ENCODE measurements around the gene DSP. TPM values are rescaled to one million over a fixed set of nuclear protein-coding genes. Genes with fewer than 3 reads are reported as not detected.

Gene DSP
- total RNA-seq, 1 experiment from 2014 or later = 76.1 TPM

DNA sequence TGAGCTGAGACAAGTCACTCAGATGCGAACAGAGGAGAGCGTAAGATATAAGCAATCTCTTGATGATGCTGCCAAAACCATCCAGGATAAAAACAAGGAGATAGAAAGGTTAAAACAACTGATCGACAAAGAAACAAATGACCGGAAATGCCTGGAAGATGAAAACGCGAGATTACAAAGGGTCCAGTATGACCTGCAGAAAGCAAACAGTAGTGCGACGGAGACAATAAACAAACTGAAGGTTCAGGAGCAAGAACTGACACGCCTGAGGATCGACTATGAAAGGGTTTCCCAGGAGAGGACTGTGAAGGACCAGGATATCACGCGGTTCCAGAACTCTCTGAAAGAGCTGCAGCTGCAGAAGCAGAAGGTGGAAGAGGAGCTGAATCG lies 39.1 kb downstream of the DSP start:
- ChIA-PET CTCF (interaction anchor here (1.6 kb wide), 1 partner anchor 155 kb away, joined by 7 read pairs; no protein-coding TSS in a partner anchor), POLR2A (no interaction called here)
- Mint-ChIP-seq H3K27ac (no peak overlapping the region), H3K4me3 (no peak overlapping the region), H3K9me3 (no peaks in the 10 kb centered on the region), H3K27me3 (ENCODE audit: low read depth) (no peaks in the 10 kb centered on the region), H3K36me3 (peaks cover 52% of the 10 kb centered on the region), H3K4me1 (no peaks in the 10 kb centered on the region)
- ATAC-seq (no peak), DNase-seq (ENCODE audit: low spot score) (no peak)
- TF ChIP-seq SOX15 (CRISPR knock-in tag; IDR thresholded peaks at IDR 0.05) (no peak), ZNF671 (CRISPR knock-in tag; IDR thresholded peaks at IDR 0.05) (no peak), NR1H2 (CRISPR knock-in tag; IDR thresholded peaks at IDR 0.05) (no peak), ZNF396 (CRISPR knock-in tag; IDR thresholded peaks at IDR 0.05; ENCODE audit: borderline replicate concordance) (no peak), IRF2 (CRISPR knock-in tag; IDR thresholded peaks at IDR 0.05; ENCODE audit: borderline replicate concordance, low read depth) (no peak), CBFB (CRISPR knock-in tag; IDR thresholded peaks at IDR 0.05; ENCODE audit: low read depth) (no peak), MXD4 (CRISPR knock-in tag; IDR thresholded peaks at IDR 0.05; ENCODE audit: borderline replicate concordance) (no peak), ETV6 (CRISPR knock-in tag; IDR thresholded peaks at IDR 0.05) (no peak), SP1 (CRISPR knock-in tag; conservative IDR thresholded peaks at IDR 0.05) (no peak), TEAD1 (CRISPR knock-in tag; IDR thresholded peaks at IDR 0.05) (no peak)
- TF ChIP-seq, protein P1, sequence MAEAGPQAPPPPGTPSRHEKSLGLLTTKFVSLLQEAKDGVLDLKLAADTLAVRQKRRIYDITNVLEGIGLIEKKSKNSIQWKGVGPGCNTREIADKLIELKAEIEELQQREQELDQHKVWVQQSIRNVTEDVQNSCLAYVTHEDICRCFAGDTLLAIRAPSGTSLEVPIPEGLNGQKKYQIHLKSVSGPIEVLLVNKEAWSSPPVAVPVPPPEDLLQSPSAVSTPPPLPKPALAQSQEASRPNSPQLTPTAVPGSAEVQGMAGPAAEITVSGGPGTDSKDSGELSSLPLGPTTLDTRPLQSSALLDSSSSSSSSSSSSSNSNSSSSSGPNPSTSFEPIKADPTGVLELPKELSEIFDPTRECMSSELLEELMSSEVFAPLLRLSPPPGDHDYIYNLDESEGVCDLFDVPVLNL (CRISPR knock-in tag; IDR thresholded peaks at IDR 0.05; ENCODE audit: borderline replicate concordance, low read depth) = no peak
- TF ChIP-seq, protein P2, sequence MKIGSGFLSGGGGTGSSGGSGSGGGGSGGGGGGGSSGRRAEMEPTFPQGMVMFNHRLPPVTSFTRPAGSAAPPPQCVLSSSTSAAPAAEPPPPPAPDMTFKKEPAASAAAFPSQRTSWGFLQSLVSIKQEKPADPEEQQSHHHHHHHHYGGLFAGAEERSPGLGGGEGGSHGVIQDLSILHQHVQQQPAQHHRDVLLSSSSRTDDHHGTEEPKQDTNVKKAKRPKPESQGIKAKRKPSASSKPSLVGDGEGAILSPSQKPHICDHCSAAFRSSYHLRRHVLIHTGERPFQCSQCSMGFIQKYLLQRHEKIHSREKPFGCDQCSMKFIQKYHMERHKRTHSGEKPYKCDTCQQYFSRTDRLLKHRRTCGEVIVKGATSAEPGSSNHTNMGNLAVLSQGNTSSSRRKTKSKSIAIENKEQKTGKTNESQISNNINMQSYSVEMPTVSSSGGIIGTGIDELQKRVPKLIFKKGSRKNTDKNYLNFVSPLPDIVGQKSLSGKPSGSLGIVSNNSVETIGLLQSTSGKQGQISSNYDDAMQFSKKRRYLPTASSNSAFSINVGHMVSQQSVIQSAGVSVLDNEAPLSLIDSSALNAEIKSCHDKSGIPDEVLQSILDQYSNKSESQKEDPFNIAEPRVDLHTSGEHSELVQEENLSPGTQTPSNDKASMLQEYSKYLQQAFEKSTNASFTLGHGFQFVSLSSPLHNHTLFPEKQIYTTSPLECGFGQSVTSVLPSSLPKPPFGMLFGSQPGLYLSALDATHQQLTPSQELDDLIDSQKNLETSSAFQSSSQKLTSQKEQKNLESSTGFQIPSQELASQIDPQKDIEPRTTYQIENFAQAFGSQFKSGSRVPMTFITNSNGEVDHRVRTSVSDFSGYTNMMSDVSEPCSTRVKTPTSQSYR (CRISPR knock-in tag; IDR thresholded peaks at IDR 0.05) = no peak
- TF ChIP-seq, protein P3, sequence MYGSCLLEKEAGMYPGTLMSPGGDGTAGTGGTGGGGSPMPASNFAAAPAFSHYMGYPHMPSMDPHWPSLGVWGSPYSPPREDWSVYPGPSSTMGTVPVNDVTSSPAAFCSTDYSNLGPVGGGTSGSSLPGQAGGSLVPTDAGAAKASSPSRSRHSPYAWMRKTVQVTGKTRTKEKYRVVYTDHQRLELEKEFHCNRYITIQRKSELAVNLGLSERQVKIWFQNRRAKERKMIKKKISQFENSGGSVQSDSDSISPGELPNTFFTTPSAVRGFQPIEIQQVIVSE (CRISPR knock-in tag; IDR thresholded peaks at IDR 0.05; ENCODE audit: borderline replicate concordance) = no peak
- TF ChIP-seq, protein P4, sequence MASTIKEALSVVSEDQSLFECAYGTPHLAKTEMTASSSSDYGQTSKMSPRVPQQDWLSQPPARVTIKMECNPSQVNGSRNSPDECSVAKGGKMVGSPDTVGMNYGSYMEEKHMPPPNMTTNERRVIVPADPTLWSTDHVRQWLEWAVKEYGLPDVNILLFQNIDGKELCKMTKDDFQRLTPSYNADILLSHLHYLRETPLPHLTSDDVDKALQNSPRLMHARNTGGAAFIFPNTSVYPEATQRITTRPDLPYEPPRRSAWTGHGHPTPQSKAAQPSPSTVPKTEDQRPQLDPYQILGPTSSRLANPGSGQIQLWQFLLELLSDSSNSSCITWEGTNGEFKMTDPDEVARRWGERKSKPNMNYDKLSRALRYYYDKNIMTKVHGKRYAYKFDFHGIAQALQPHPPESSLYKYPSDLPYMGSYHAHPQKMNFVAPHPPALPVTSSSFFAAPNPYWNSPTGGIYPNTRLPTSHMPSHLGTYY (CRISPR knock-in tag; IDR thresholded peaks at IDR 0.05) = no peak
- TF ChIP-seq, protein P5, sequence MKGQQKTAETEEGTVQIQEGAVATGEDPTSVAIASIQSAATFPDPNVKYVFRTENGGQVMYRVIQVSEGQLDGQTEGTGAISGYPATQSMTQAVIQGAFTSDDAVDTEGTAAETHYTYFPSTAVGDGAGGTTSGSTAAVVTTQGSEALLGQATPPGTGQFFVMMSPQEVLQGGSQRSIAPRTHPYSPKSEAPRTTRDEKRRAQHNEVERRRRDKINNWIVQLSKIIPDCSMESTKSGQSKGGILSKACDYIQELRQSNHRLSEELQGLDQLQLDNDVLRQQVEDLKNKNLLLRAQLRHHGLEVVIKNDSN (CRISPR knock-in tag; IDR thresholded peaks at IDR 0.05) = no peak

DNA sequence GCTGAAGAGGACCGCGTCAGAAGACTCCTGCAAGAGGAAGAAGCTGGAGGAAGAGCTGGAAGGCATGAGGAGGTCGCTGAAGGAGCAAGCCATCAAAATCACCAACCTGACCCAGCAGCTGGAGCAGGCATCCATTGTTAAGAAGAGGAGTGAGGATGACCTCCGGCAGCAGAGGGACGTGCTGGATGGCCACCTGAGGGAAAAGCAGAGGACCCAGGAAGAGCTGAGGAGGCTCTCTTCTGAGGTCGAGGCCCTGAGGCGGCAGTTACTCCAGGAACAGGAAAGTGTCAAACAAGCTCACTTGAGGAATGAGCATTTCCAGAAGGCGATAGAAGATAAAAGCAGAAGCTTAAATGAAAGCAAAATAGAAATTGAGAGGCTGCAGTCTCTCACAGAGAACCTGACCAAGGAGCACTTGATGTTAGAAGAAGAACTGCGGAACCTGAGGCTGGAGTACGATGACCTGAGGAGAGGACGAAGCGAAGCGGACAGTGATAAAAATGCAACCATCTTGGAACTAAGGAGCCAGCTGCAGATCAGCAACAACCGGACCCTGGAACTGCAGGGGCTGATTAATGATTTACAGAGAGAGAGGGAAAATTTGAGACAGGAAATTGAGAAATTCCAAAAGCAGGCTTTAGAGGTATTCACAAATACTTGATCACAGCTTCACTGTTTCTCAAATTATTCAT lies 39.6 kb downstream of the DSP start:
- Mint-ChIP-seq H3K4me1 (no peaks in the 10 kb centered on the region), H3K36me3 (peaks cover 46% of the 10 kb centered on the region), H3K27ac (no peak overlapping the region), H3K27me3 (ENCODE audit: low read depth) (no peaks in the 10 kb centered on the region), H3K4me3 (no peak overlapping the region), H3K9me3 (no peaks in the 10 kb centered on the region)
- CTCF ChIA-PET = interaction anchor here (0.6 to 1.6 kb wide), 2 partner anchors 106 to 156 kb away, joined by 4 to 7 read pairs; no protein-coding TSS in a partner anchor
- DNase-seq (ENCODE audit: low spot score) = no peak
- ATAC-seq = no peak
- POLR2A ChIA-PET = no interaction called here
- TF ChIP-seq SMAD4 (CRISPR knock-in tag; IDR thresholded peaks at IDR 0.05) (no peak), JAZF1 (CRISPR knock-in tag; IDR thresholded peaks at IDR 0.05) (no peak), SOX15 (CRISPR knock-in tag; IDR thresholded peaks at IDR 0.05) (no peak)
- TF ChIP-seq, protein P6, sequence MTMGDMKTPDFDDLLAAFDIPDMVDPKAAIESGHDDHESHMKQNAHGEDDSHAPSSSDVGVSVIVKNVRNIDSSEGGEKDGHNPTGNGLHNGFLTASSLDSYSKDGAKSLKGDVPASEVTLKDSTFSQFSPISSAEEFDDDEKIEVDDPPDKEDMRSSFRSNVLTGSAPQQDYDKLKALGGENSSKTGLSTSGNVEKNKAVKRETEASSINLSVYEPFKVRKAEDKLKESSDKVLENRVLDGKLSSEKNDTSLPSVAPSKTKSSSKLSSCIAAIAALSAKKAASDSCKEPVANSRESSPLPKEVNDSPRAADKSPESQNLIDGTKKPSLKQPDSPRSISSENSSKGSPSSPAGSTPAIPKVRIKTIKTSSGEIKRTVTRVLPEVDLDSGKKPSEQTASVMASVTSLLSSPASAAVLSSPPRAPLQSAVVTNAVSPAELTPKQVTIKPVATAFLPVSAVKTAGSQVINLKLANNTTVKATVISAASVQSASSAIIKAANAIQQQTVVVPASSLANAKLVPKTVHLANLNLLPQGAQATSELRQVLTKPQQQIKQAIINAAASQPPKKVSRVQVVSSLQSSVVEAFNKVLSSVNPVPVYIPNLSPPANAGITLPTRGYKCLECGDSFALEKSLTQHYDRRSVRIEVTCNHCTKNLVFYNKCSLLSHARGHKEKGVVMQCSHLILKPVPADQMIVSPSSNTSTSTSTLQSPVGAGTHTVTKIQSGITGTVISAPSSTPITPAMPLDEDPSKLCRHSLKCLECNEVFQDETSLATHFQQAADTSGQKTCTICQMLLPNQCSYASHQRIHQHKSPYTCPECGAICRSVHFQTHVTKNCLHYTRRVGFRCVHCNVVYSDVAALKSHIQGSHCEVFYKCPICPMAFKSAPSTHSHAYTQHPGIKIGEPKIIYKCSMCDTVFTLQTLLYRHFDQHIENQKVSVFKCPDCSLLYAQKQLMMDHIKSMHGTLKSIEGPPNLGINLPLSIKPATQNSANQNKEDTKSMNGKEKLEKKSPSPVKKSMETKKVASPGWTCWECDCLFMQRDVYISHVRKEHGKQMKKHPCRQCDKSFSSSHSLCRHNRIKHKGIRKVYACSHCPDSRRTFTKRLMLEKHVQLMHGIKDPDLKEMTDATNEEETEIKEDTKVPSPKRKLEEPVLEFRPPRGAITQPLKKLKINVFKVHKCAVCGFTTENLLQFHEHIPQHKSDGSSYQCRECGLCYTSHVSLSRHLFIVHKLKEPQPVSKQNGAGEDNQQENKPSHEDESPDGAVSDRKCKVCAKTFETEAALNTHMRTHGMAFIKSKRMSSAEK (CRISPR knock-in tag; IDR thresholded peaks at IDR 0.05; ENCODE audit: borderline replicate concordance) = no peak
- TF ChIP-seq, protein P7, sequence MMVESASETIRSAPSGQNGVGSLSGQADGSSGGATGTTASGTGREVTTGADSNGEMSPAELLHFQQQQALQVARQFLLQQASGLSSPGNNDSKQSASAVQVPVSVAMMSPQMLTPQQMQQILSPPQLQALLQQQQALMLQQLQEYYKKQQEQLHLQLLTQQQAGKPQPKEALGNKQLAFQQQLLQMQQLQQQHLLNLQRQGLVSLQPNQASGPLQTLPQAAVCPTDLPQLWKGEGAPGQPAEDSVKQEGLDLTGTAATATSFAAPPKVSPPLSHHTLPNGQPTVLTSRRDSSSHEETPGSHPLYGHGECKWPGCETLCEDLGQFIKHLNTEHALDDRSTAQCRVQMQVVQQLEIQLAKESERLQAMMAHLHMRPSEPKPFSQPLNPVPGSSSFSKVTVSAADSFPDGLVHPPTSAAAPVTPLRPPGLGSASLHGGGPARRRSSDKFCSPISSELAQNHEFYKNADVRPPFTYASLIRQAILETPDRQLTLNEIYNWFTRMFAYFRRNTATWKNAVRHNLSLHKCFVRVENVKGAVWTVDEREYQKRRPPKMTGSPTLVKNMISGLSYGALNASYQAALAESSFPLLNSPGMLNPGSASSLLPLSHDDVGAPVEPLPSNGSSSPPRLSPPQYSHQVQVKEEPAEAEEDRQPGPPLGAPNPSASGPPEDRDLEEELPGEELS (CRISPR knock-in tag; IDR thresholded peaks at IDR 0.05) = no peak
- TF ChIP-seq, protein P8, sequence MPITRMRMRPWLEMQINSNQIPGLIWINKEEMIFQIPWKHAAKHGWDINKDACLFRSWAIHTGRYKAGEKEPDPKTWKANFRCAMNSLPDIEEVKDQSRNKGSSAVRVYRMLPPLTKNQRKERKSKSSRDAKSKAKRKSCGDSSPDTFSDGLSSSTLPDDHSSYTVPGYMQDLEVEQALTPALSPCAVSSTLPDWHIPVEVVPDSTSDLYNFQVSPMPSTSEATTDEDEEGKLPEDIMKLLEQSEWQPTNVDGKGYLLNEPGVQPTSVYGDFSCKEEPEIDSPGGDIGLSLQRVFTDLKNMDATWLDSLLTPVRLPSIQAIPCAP (CRISPR knock-in tag; IDR thresholded peaks at IDR 0.05) = no peak
